Measurements from ENCODE around the gene HEXIM1.

Gene HEXIM1

GRCh38 chr17:45172232-45172540 lies 23.9 kb downstream of the HEXIM1 start:
- DNase-seq (ENCODE audit: low read depth) = no peak

GRCh38 chr17:45172541-45173286 lies 24.4 kb downstream of the HEXIM1 start:
- DNase-seq (ENCODE audit: low read depth) = peak; percentile 79

GRCh38 chr17:45175759-45176115 lies 27.5 kb downstream of the HEXIM1 start:
- no peak for DNase-seq (ENCODE audit: low read depth)

GRCh38 chr17:45177563-45177962 lies 29.3 kb downstream of the HEXIM1 start:
- DNase-seq (ENCODE audit: low read depth) = no peak

- no peak for DNase-seq (ENCODE audit: low read depth)
Observed at GRCh38 chr17:45184144-45184543, 35.9 kb downstream of the HEXIM1 start.

GRCh38 chr17:45186801-45187354 lies 38.6 kb downstream of the HEXIM1 start:
- no peak for DNase-seq (ENCODE audit: low read depth)

- DNase-seq (ENCODE audit: low read depth) = no peak
Observed at GRCh38 chr17:45189009-45189408, 40.7 kb downstream of the HEXIM1 start.

GRCh38 chr17:45190503-45191255 lies 42.4 kb downstream of the HEXIM1 start:
- DNase-seq (ENCODE audit: low read depth) = no peak

- DNase-seq (ENCODE audit: low read depth) = no peak
Observed at GRCh38 chr17:45195424-45195823, 47.1 kb downstream of the HEXIM1 start.

GRCh38 chr17:45197108-45197507 lies 48.8 kb downstream of the HEXIM1 start:
- DNase-seq (ENCODE audit: low read depth) = peak; percentile 18

- DNase-seq (ENCODE audit: low read depth) = peak; percentile 95
Observed at GRCh38 chr17:45197555-45198334, 49.5 kb downstream of the HEXIM1 start.

GRCh38 chr17:45200701-45201100 lies 52.4 kb downstream of the HEXIM1 start:
- no peak for DNase-seq (ENCODE audit: low read depth)

- DNase-seq (ENCODE audit: low read depth) = no peak
Observed at GRCh38 chr17:45201457-45201856, 53.2 kb downstream of the HEXIM1 start.
